Parathyroid adenoma (tissue), 2 donors: ENCODE data around the gene CYB561.

Source experiments
- H2AFZ ChIP-seq: fragments of 300-600 bp; sonication (generic); one replicate; pipeline ENCODE4 v1.7.0; 2017; ENCODE audit warnings: antibody characterized with exemption, mild to moderate bottlenecking
- H3K27ac ChIP-seq: fragments of 300-600 bp; sonication (generic); one replicate; pipeline ENCODE4 v1.7.0; 2017
- H3K27me3 ChIP-seq: fragments of 300-600 bp; sonication (generic); one replicate; pipeline ENCODE4 v1.7.0; 2017; ENCODE audit warnings: low read length; ENCODE audit not compliant: control insufficient read depth, insufficient read depth
- H3K36me3 ChIP-seq: fragments of 300-600 bp; sonication (generic); one replicate; pipeline ENCODE4 v1.7.0; 2017; ENCODE audit warnings: low read length; ENCODE audit not compliant: control insufficient read depth, insufficient read depth
- H3K4me1 ChIP-seq: fragments of 300-600 bp; sonication (generic); one replicate; pipeline ENCODE4 v1.7.0; 2017; ENCODE audit warnings: control low read depth
- H3K4me2 ChIP-seq: fragments of 300-600 bp; sonication (generic); one replicate; pipeline ENCODE4 v1.7.0; 2017; ENCODE audit warnings: low read length
- H3K4me3 ChIP-seq: fragments of 300-600 bp; sonication (generic); one replicate; pipeline ENCODE4 v1.7.0; 2017; ENCODE audit warnings: low read depth, low read length
- H3K79me2 ChIP-seq: fragments of 300-600 bp; sonication (generic); one replicate; pipeline ENCODE4 v1.7.0; 2017; ENCODE audit warnings: control low read depth
- H3K9ac ChIP-seq: fragments of 300-600 bp; sonication (generic); one replicate; pipeline ENCODE4 v1.7.0; 2017; ENCODE audit warnings: mild to moderate bottlenecking
- H3K9me3 ChIP-seq: fragments of 300-600 bp; sonication (generic); one replicate; pipeline ENCODE4 v1.7.0; 2017; ENCODE audit warnings: low read length; ENCODE audit not compliant: control insufficient read depth
- CTCF ChIP-seq: fragments of 300-600 bp; sonication (generic); IDR thresholded peaks from one replicate; pipeline ENCODE4 v1.7.0; 2017; ENCODE audit warnings: antibody characterized with exemption, mild to moderate bottlenecking
- donor health status: primary hyperparathyroidism.

The CYB561 gene

GRCh38 chr17:63452962-63453551 lies 7.0 kb upstream of the CYB561 start:
- no peaks in the 10 kb centered on the region for H3K9me3 ChIP-seq
- H3K4me1 ChIP-seq, result peaks cover 59% of the 10 kb centered on the region
- peak overlapping the region; percentile 100 for H3K27ac ChIP-seq
- peaks cover 4% of the 10 kb centered on the region for H3K79me2 ChIP-seq
- no peak overlapping the region for H3K4me2 ChIP-seq
- no peaks in the 10 kb centered on the region for H3K36me3 ChIP-seq
- TF ChIP-seq CTCF, result no peak
- no peak overlapping the region for H3K9ac ChIP-seq
- H3K27me3 ChIP-seq, result no peaks in the 10 kb centered on the region
- no peak overlapping the region for H3K4me3 ChIP-seq
- peak overlapping the region; percentile 65 for H2AFZ ChIP-seq

GRCh38 chr17:63452046-63452961 lies 6.2 kb upstream of the CYB561 start:
- H3K36me3 ChIP-seq, result no peaks in the 10 kb centered on the region
- H3K4me3 ChIP-seq, result no peak overlapping the region
- H3K4me1 ChIP-seq, result peaks cover 62% of the 10 kb centered on the region
- no peak overlapping the region for H3K4me2 ChIP-seq
- no peak for TF ChIP-seq CTCF
- H3K9ac ChIP-seq, result no peak overlapping the region
- no peaks in the 10 kb centered on the region for H3K9me3 ChIP-seq
- H3K79me2 ChIP-seq, result peaks cover 4% of the 10 kb centered on the region
- H3K27ac ChIP-seq, result peak overlapping the region; percentile 100
- peak overlapping the region; percentile 65 for H2AFZ ChIP-seq
- no peaks in the 10 kb centered on the region for H3K27me3 ChIP-seq

GRCh38 chr17:63451150-63451549 lies 5.0 kb upstream of the CYB561 start:
- Histone ChIP-seq H3K4me2 (no peak overlapping the region), H2AFZ (no peak overlapping the region), H3K4me1 (peaks cover 73% of the 10 kb centered on the region), H3K36me3 (no peaks in the 10 kb centered on the region), H3K9me3 (no peaks in the 10 kb centered on the region), H3K27ac (peak overlapping the region; percentile 100), H3K9ac (no peak overlapping the region), H3K79me2 (peaks cover 4% of the 10 kb centered on the region), H3K4me3 (no peak overlapping the region), H3K27me3 (no peaks in the 10 kb centered on the region)
- TF ChIP-seq CTCF, result no peak

- H3K27me3 ChIP-seq, result no peaks in the 10 kb centered on the region
- H3K36me3 ChIP-seq, result no peaks in the 10 kb centered on the region
- H3K4me3 ChIP-seq, result no peak overlapping the region
- peaks cover 73% of the 10 kb centered on the region for H3K4me1 ChIP-seq
- H3K9ac ChIP-seq, result no peak overlapping the region
- H3K9me3 ChIP-seq, result no peaks in the 10 kb centered on the region
- H2AFZ ChIP-seq, result no peak overlapping the region
- TF ChIP-seq CTCF, result no peak
- no peak overlapping the region for H3K4me2 ChIP-seq
- peaks cover 4% of the 10 kb centered on the region for H3K79me2 ChIP-seq
- no peak overlapping the region for H3K27ac ChIP-seq
Observed at GRCh38 chr17:63450551-63450950, 4.4 kb upstream of the CYB561 start.
